HG03025 (cell line): ENCODE results near the gene NBEAL1.
"Not testable (repeated sequence)": the region's sequence is repeated elsewhere in the genome, so short reads cannot be mapped to it uniquely, and the experiment has no call there.

Experiments used
- ATAC-seq: cut with Tn5 transposase; IDR thresholded peaks from one replicate; pipeline ENCODE4 v1.9.1; 2021; ENCODE audit warnings: mild to moderate bottlenecking, moderate library complexity; ENCODE audit not compliant: unreplicated experiment, low FRiP score

Gene NBEAL1

GRCh38 chr2:203037026-203037425 is 22.4 kb downstream of the NBEAL1 start:
- ATAC-seq: no peak

DNA sequence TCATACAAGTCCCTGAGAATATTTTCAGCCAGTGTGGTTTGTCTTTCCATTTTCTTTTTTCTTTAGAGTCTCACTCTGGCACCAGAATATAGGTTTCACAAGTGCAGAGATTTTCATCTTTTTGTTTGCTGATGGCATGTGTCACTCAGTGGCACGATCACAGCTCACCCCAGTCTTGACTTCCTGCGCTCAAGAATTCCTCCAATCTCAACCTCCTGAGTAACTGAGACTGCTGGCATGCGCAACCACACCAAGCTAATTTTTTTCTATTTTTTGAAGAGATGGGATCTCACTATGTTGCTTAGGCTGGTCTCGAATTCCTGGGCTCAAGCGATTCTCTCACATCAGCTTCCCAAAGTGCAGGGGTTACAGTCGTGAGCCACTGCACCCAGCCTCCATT is 23.9 kb downstream of the NBEAL1 start:
- ATAC-seq: no peak

- not testable (repeated sequence) for ATAC-seq
Measured at GRCh38 chr2:203039211-203039610, 24.5 kb downstream of the NBEAL1 start.

DNA sequence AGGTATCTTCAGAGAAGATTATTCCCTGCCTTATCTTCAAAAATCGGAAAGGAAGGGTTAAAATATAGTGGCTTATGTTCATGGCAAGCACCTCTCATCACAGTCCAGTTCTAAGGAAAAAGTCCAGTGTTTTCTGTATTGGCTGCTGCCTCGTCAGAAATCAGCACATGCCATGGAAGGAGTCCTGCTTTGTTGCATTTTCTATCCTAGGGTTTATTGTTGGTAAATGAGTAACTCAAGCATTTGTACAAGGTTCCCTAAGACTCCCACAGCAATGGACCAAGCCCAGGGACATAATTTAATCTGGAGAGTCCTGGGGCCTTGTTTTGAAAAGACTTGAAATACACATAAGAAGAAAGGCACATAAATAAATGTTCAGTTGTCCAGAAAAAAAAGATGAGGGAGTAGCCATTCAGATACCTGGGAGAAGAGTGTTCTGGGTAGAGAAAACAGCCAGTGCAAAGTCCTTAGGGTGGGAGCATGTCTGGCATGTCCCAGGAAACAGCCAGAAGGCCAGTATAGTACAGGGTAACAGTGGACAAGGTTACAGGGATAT is 26.4 kb downstream of the NBEAL1 start:
- ATAC-seq: no peak

DNA sequence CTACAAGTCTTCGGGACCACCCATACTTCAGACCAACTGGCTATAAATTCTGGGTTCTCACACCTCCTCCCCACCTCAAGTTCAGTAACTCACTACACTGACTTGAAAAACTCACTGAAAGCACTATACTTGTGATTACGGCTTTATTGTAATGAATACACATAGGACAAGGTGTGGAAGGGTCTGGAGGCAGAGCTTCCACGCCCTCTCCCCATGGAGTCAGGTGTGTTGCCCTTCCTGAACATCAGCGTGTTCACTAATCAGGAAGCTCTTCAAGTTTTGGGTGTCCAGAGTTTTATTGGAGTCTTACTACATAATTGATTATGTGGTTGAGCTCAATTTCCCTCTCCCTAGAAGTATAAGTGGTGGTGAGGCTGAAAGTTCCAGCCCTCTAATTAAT is 27.5 kb downstream of the NBEAL1 start:
- ATAC-seq: no peak

GRCh38 chr2:203043226-203043625 is 28.6 kb downstream of the NBEAL1 start:
- no peak for ATAC-seq

DNA sequence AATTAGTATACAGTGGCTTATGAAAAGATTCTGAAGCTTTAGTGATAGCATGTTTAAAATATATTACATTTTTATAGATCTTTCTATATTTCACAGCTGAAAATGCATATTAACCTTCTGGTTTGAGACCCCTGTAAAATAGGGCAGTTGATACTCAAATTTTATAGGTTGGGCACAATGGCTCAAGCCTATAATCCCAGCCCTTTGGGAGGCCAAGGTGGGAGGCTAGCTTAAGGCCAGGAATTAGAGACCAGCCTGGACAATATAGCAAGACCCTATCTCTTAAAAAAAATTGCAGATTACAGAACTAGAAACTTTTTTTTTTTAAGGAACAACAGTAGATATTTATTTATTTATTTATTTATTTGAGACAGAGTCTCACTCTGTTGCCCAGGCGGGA is 31.2 kb downstream of the NBEAL1 start:
- ATAC-seq: no peak

DNA sequence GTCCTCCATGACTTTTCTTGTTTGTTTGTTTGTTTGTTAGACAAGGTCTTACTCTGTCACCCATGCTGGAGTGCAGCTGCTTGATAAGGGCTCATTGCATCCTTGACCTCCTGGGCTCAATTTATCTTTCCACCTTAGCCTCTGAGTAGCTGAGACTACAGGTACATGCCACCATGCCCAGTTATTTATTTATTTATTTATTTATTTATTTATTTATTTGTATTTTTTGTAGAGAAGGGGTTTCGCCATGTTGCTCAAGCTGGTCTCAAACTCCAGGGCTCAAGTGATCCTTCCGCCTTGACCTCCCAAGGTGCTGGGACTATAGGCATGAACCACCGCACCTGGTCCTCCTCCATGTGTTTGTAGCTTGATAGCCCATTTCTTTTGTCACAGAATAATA is 37.9 kb downstream of the NBEAL1 start:
- ATAC-seq: no peak

GRCh38 chr2:203059567-203060240 is 45.0 kb downstream of the NBEAL1 start:
- no peak for ATAC-seq

GRCh38 chr2:203061346-203061745 is 46.7 kb downstream of the NBEAL1 start:
- ATAC-seq: no peak

GRCh38 chr2:203062126-203062525 is 47.5 kb downstream of the NBEAL1 start:
- no peak for ATAC-seq

- not testable (repeated sequence) for ATAC-seq
Measured at GRCh38 chr2:203066519-203067091, 51.9 kb downstream of the NBEAL1 start.

DNA sequence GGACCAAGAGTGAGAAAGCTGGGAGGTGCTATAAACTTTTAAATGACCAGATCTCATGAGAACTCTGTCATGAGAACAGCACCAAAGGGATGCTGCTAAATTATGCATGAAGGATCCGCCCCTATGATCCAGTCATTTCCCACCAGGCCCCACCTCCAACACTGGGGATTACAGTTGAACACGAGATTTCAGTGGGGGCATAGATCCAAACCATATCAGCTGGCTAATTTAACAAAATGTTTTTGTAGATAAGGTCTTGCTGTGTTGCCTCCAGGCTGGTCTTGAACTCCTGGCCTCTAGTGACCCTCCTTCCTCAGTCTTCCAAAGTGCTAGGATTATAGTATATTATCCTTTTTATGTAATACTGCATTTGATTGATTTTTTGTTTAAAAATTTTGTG is 56.0 kb downstream of the NBEAL1 start:
- no peak for ATAC-seq

GRCh38 chr2:203071148-203071547 is 56.5 kb downstream of the NBEAL1 start:
- ATAC-seq: no peak

DNA sequence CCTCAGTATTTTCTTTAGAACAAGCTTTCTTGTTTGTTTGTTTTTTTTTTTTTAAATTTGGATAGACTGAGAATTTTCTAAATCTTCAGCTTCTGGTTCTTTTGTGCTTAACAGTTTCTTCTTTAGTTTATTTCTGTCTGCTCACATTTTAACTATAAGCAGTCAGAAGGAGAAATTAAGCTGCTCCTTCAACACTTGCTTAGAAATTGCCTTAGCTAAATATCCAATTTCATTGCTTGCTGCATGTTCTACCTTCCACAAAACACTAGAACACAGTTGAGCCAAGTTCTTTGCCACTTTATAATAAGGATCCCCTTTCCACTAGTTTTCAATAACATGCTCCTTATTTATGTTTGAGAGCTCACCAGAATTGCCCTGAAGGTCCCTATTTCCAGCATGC is 57.7 kb downstream of the NBEAL1 start:
- ATAC-seq: no peak

DNA sequence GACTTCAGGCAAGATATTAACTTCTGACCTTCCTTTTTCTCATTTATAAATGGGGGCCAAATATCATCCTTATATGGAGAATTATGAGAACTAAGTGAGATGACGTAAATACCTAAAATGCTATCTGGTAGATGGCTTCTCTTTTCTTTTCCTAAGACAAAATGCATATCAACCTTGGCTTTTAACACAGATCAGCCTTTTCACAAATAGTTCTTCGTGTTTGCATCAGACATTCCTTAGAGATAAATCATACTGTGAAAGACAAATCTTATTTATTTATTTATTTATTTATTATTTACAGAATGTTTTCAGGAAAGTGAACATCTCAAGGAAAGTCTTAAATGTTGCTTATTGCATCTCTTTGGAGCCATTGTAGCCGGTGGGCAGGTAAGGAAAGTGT is 62.8 kb downstream of the NBEAL1 start:
- ATAC-seq: no peak

DNA sequence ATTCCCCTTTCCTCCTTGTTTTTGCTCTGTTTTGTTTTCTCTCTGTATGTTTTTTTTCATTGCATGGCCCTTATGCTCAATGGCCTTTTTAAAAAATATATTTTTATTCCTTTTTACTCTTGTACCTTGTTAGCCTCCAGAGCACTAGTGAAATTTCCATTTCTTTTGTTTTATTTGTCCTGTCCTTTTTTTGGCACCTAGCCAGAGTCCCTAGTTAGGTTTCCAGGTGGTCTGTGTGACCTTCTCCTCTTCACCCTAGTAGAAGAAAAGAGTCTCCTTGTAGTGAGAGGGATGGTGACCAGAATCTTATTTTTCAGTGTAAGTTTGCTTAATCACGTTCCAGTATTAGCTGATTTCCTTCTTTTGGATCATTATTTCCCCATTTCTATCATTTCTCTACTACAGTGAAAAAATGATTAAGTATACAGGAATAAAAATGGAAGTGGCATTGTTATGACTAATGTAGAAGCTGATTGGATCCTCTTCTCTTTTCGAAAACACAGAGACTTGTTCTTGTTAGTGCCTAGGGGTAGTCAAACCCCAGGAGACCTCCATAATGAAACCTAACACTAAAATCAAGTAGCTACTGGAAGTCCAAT is 65.9 kb downstream of the NBEAL1 start:
- ATAC-seq: no peak

DNA sequence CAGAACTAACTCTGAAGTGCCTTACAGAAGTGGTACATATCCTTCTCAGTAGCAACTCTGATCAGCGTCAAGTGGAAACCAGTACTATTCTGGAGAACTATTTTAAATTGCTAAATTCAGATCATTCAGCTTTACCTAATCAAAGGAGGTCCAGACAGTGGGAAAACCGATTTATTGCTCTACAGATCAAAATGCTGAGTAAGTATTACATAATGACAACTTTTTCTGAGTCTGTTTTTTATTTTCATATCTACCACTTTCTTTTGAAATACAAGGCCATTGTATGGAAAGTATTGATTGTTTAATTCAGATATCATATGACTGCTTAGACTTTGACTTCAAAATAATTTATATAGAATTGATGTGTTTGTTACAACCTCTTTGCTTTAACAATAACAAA is 68.7 kb downstream of the NBEAL1 start:
- no peak for ATAC-seq

- not testable (repeated sequence) for ATAC-seq
Measured at GRCh38 chr2:203086381-203086780, 71.7 kb downstream of the NBEAL1 start.

GRCh38 chr2:203090721-203091120 is 76.0 kb downstream of the NBEAL1 start:
- ATAC-seq: not testable (repeated sequence)

DNA sequence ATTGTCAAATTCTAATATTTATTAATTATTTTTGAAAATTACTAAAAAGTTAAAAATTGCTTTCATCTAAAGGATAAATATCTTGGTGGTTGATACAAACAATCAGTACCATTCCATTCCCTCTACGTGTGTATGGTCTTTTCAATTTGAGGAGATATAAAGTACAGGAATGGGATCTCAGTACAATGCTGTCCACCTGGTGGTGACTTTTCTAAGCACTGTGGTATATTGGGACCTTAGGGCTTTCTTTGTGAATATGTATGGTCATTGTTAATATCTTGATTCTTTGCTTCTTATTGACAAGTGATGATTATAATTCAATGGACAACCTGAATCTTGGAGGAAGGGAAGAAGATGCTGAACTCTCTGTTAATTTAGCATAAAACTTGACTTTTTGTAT is 83.1 kb downstream of the NBEAL1 start:
- ATAC-seq: no peak

DNA sequence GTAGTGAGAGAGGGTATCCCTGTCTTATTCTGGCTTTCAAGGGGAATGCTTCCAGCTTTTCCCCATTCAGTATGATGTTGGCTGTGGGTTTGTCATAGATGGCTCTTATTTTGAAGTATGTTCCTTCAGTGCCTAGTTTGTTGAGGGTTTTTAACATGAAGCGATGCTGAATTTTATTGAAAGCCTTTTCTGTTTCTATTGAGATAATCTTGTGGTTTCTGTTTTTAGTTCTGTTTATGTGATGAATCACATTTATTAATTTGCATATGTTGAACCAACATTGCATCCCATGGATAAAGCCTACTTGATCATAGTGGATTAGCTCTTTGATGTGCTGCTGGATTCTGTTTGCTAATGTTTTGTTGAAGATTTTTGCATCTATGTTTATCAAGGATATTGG is 87.7 kb downstream of the NBEAL1 start:
- not testable (repeated sequence) for ATAC-seq
